Tibial nerve (tissue), 4 donors: Measurements from ENCODE around the gene DNAJC25. TPM values are rescaled to one million over a fixed set of nuclear protein-coding genes. Genes with fewer than 3 reads are reported as not detected.

Experiments used
- DNase-seq, 2 donors: peaks; one replicate each; pipeline ENCODE4 v3.0.0-alpha.2; 2019; ENCODE audit warnings: low spot score in 2 of 2
- H3K27ac ChIP-seq, 4 donors: fragments of 200-600 bp; sonication (generic) in 3 of 4; one replicate each; pipeline ENCODE4 v1.5.1; 2017 to 2019; ENCODE audit warnings: mild to moderate bottlenecking in 1 of 4
- H3K27me3 ChIP-seq, 2 donors: fragments of 200-600 bp; sonication (generic) in 1 of 2; one replicate each; pipeline versions ENCODE4 v1.5.1 to v1.6.0; 2017 to 2019
- H3K36me3 ChIP-seq, 3 donors: fragments of 200-600 bp; sonication (generic); one replicate each; pipeline ENCODE4 v1.5.1; 2018 to 2019
- H3K4me1 ChIP-seq, 4 donors: fragments of 200-600 bp; sonication (generic) in 3 of 4; one replicate each; pipeline ENCODE4 v1.5.1; 2017 to 2019
- H3K4me3 ChIP-seq, 4 donors: fragments of 200-600 bp; sonication (generic) in 3 of 4; one replicate each; pipeline ENCODE4 v1.5.1; 2017 to 2019; ENCODE audit warnings: mild to moderate bottlenecking in 1 of 4, moderate library complexity in 1 of 4
- H3K9me3 ChIP-seq, 4 donors: fragments of 200-600 bp; sonication (generic) in 3 of 4; one replicate each; pipeline ENCODE4 v1.5.1; 2017 to 2019
- EP300 ChIP-seq, 2 donors: sonication (generic); formaldehyde crosslinking; IDR thresholded peaks; one replicate each; pipeline ENCODE4 v1.6.1; 2017; ENCODE audit warnings: antibody characterized with exemption in 2 of 2, mild to moderate bottlenecking in 1 of 2
- POLR2A ChIP-seq, 2 donors: fragments of 450-650 bp; IDR thresholded peaks; one replicate each; pipeline ENCODE4 v1.6.1; 2017; ENCODE audit warnings: antibody characterized with exemption in 2 of 2, mild to moderate bottlenecking in 2 of 2, moderate library complexity in 2 of 2
- WGBS, 2 donors: methylation state at CpG; one replicate each; pipeline ENCODE4 v1.1.5; 2018; 5-methylcytosine and 5-hydroxymethylcytosine counted together
- total RNA-seq, 4 donors: library from RNA; depleted of rRNA; stranded (reverse); fragments of >200 nt; gene quantifications; one replicate each; pipeline ENCODE4 v1.1.0, GENCODE V29; 2016
- TF ChIP-seq, protein P1 (sequence below), 5 experiments: fragments of 200-600 bp in 3 of 5; fragments of 450-650 bp in 2 of 5; sonication (generic) in 3 of 5; IDR thresholded peaks; one replicate each; pipeline ENCODE4 v1.5.1; 2016 to 2019; ENCODE audit warnings: antibody characterized with exemption in 5 of 5, mild to moderate bottlenecking in 3 of 5, moderate library complexity in 2 of 5

Gene DNAJC25
- 10 to 100 TPM in 3 of 4 donors, 1 to 10 TPM in 1; 9.9 to 14.7 (median 12.6) TPM for total RNA-seq

DNA sequence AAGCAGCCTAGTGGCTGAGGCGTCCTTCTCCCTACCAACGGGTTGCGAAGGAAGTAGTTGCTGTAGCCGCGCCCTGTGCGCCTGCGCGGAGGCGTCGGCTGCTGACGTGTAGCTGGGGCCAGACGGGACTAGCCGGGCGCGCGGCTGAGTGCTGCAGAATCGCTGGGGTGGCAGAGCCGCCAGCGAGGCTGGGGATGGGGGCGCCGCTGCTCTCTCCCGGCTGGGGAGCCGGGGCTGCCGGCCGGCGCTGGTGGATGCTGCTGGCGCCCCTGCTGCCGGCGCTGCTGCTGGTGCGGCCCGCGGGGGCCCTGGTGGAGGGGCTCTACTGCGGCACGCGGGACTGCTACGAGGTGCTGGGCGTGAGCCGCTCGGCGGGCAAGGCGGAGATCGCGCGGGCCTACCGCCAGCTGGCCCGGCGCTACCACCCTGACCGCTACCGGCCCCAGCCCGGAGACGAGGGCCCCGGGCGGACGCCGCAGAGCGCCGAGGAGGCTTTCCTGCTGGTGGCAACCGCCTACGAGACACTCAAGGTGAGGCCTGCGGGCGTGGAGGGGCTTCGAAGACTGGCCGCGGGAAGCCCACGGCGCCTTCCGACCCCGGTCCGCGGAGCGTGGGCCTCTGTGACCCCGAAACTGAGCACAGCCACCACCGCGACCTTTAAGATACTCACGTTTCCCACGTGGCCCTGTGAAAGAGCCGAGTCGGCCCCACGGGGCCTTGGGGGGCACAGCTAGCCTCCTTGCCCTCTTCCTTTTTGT, at the start of gene DNAJC25:
Gene DNAJC25, plus strand, starts transcription at position 121 of the 758 bp plus-strand sequence. Its CDS starts 74 bp downstream, at position 195.
- H3K27ac ChIP-seq, result peak within 1 kb of the TSS; percentile 80 to 92 (median 88)
- H3K9me3 ChIP-seq, result no peaks in the 10 kb centered on the region
- 1 to 2% methylated on average over 10 to 64 of the region's 79 CpGs for WGBS, 2 donors
- TF ChIP-seq EP300 (IDR thresholded peaks at IDR 0.05) (peak; percentile 91 to 95), POLR2A (IDR thresholded peaks at IDR 0.05) (peak; percentile 98 to 99)
- TF ChIP-seq, protein P1, sequence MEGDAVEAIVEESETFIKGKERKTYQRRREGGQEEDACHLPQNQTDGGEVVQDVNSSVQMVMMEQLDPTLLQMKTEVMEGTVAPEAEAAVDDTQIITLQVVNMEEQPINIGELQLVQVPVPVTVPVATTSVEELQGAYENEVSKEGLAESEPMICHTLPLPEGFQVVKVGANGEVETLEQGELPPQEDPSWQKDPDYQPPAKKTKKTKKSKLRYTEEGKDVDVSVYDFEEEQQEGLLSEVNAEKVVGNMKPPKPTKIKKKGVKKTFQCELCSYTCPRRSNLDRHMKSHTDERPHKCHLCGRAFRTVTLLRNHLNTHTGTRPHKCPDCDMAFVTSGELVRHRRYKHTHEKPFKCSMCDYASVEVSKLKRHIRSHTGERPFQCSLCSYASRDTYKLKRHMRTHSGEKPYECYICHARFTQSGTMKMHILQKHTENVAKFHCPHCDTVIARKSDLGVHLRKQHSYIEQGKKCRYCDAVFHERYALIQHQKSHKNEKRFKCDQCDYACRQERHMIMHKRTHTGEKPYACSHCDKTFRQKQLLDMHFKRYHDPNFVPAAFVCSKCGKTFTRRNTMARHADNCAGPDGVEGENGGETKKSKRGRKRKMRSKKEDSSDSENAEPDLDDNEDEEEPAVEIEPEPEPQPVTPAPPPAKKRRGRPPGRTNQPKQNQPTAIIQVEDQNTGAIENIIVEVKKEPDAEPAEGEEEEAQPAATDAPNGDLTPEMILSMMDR (IDR thresholded peaks at IDR 0.05), result peak in 2 of 5 experiments; percentile 44 to 46
- H3K36me3 ChIP-seq, result no peaks in the 10 kb centered on the region
- H3K27me3 ChIP-seq, result no peaks in the 10 kb centered on the region
- peaks cover 0 to 47% (median 18%) of the 10 kb centered on the region in 4 donors for H3K4me1 ChIP-seq
- DNase-seq, result peak; percentile 86 to 87
- peak within 1 kb of the TSS; percentile 74 to 98 (median 93) for H3K4me3 ChIP-seq

DNA sequence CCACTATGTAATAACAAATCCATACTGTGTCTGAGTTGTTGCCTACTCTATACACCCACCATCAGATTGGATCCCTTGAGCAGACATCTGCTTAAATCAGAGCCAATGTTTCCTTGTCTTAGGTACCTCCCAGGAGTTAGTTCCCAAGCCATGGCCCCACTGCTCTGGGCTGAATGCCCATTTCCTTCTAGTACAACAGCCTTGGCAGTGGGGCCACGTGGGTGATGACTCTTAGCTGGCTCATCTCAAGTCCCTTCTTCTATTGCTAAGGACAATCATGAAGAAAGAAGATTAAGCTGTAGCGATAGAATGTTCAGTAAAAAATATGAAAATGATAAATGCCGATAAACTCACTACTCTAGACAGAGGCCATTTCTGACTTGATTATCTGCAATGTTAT, 48.2 kb upstream of the DNAJC25 start:
- H3K4me3 ChIP-seq, result no peak overlapping the region
- no peaks in the 10 kb centered on the region for H3K27me3 ChIP-seq
- 88 to 94% methylated on average over 3 of the region's 3 CpGs for WGBS, 2 donors
- DNase-seq, result no peak
- H3K27ac ChIP-seq, result no peak overlapping the region
- TF ChIP-seq EP300 (IDR thresholded peaks at IDR 0.05) (no peak), POLR2A (IDR thresholded peaks at IDR 0.05) (no peak)
- TF ChIP-seq, protein P1 (IDR thresholded peaks at IDR 0.05), result no peak
- H3K9me3 ChIP-seq, result no peaks in the 10 kb centered on the region
- no peaks in the 10 kb centered on the region for H3K4me1 ChIP-seq
- peaks cover 0 to 80% (median 7%) of the 10 kb centered on the region in 3 donors for H3K36me3 ChIP-seq

DNA sequence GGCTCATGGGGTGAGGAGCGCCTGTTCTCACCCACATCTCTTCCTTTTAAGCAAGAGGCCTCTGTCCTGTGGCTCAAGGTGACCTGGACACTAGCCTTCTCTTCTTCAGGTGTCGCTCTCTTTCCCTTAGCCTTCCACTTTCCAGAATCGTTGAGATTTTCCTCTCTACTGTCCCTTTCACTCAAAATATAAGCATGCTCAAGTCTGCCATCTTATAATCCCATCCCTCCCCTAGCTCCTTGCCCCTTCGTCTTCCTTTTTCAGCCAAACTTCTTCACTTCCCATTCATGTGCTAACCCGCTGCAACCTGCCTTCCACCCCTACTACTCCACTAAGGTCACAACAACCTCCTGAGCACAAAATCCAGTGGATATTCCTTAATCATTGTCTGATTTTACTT, 44.8 kb upstream of the DNAJC25 start:
- TF ChIP-seq, protein P1 (IDR thresholded peaks at IDR 0.05), result no peak
- no peak for TF ChIP-seq EP300 (IDR thresholded peaks at IDR 0.05)
- no peak for TF ChIP-seq POLR2A (IDR thresholded peaks at IDR 0.05)
- peaks cover 0 to 72% (median 7%) of the 10 kb centered on the region in 3 donors for H3K36me3 ChIP-seq

DNA sequence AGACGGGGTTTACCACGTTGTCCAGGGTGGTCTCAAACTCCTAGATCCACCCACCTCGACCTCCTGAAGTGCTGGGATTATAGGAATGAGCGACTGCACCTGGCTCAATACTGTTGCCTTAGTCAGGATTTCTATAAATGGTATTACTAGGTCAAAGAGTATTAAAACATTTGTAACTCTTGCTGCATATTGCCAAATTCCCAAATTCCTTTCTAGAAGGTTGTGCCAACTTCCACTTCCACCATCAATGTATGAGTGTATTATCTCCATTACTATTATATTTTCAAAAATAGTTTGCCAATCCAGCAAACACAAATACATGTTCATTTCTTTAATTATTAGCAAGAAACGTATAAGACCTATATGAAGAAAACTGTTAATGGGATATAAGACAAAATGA, 42.3 kb upstream of the DNAJC25 start:
- WGBS, 2 donors, result 84 to 89% methylated on average over 5 of the region's 5 CpGs
- Histone ChIP-seq H3K4me1 (no peaks in the 10 kb centered on the region), H3K27me3 (no peaks in the 10 kb centered on the region), H3K27ac (no peak overlapping the region), H3K9me3 (no peaks in the 10 kb centered on the region), H3K4me3 (no peak overlapping the region), H3K36me3 (peaks cover 0 to 75% (median 9%) of the 10 kb centered on the region in 3 donors)
- TF ChIP-seq EP300 (IDR thresholded peaks at IDR 0.05) (no peak), POLR2A (IDR thresholded peaks at IDR 0.05) (no peak)
- TF ChIP-seq, protein P1 (IDR thresholded peaks at IDR 0.05), result no peak
- DNase-seq, result no peak

More for the DNA sequence above, 44.8 kb upstream of the DNAJC25 start:
- no peak for DNase-seq
- 94 to 99% methylated on average over 5 of the region's 5 CpGs for WGBS, 2 donors
- H3K4me3 ChIP-seq, result no peak overlapping the region
- H3K4me1 ChIP-seq, result no peaks in the 10 kb centered on the region
- H3K27ac ChIP-seq, result no peak overlapping the region
- no peaks in the 10 kb centered on the region for H3K27me3 ChIP-seq
- no peaks in the 10 kb centered on the region for H3K9me3 ChIP-seq
